Stimulated activated CD8-positive, alpha-beta memory T cell treated with anti-CD3 and anti-CD28 coated beads, Interleukin-4, amount 100 ng/mL, for 4 hours (primary cell): ENCODE results near the gene CDKN2D.
A peak's percentile ranks its signal among the peaks of the same experiment; 100 is the strongest.

ENCODE experiments used
- DNase-seq, 2 donors: peaks; one replicate each; pipeline ENCODE4 v3.0.0-alpha.2; 2020; ENCODE audit warnings: low read depth in 2 of 2, low spot score in 1 of 2

The CDKN2D gene

DNA sequence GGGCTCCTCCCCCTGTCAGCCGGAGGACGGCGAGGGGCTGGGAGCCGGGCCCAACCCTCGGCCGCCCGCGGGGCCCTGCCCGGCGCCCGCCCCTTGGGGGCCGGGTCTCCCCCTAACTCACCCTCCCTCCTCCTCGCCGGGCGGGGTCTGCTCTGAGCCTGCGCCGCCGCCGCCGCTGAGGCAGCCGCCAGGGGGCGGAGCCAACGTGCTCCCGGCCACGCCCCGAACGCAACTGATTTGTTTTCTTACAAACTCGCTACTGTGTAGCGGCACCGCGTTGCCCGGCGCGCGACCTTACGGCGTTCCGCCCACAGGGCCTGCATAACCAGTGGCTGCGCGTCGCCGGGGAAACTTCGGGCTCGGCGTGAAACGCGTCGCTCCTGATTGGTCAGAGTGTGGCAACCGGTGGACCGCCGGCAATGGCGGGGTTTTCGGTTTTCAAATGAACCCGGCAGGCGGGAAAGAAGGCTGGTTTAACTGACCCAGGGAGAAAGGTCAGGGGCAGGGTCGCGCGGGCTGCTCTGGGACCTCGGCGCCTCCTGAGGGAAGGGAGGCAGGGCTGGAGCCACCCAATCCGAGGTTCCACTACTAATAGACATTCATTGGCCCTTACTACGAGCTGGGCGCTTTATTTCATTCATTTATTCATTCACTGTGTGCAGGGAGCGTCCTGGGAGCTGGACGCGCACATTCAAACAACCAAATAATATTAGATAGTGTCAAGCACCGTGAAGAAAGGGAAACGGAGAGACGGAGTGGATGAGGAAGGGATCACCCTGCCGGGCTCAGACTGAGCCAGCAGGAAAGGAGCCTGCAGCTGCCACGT, at the start of gene CDKN2D:
TSS of gene CDKN2D (minus strand) at position 154 of the 826 bp plus-strand sequence. CDS start 326 bp downstream, outside the sequence.
- DNase-seq: peak; percentile 98 to 99

DNA sequence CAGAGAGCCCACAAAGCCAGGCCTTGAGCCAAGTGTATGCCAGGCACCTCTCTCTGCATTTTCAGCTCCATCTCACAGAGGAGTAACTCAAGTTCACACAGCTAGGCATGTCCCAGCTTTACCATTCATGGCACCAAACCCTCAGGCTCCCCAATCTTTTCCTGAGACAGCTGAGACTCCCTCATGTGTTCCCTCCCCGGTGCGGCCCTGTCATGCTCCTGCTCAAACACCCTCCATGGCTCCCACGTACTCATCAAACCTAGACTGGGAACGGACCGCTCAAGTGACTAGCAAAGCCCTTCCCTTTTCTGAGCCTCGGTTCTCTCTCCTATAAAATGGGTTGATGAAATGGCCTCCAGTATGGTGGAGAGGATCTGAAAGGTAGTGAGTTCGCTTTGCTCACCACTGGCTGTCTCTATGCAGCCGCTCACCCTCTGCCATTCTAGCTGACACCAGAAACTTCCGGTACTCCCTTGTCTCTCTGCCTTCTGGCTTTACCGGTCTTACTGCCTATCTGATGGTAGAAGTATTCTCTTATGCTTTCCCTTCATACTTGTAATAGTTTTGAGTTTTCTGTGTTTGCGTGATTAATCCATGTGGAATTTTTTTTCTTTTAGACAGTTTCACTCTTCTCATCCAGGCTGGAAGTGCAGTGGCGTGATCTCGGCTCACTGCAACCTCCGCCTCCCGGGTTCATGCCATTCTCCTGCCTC, 48.8 kb upstream of the CDKN2D start:
- no peak for DNase-seq

DNA sequence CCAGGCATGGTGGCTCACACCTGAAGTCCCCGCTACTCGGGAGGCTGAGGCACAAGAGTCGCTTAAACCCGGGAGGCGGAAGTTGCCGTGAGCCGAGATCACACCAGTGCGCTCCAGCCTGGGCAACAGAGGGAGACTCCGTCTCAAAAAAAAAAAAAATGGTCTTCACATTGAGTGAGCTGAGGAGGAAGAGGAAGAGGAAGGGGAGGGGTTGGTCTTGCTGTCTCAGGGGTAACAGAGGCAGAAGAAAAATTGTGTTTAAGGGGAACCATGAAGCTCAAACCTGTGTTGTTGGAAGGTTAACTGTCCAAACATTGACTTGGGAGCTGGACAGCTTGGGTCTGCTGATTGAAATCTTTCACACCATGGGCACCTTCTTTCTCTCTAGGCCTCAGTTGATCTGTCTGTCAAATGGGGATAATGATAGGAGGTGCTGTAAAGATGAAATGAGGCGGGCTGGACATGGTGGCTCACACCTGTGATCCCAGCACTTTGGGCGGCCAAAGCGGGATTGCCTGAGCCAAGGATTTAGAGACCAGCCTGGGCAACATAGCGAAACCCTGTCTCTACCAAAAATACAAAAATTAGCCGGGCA, 46.7 kb upstream of the CDKN2D start:
- DNase-seq: no peak

- no peak for DNase-seq
Measured at GRCh38 chr19:10612499-10613119, 43.8 kb upstream of the CDKN2D start.

DNA sequence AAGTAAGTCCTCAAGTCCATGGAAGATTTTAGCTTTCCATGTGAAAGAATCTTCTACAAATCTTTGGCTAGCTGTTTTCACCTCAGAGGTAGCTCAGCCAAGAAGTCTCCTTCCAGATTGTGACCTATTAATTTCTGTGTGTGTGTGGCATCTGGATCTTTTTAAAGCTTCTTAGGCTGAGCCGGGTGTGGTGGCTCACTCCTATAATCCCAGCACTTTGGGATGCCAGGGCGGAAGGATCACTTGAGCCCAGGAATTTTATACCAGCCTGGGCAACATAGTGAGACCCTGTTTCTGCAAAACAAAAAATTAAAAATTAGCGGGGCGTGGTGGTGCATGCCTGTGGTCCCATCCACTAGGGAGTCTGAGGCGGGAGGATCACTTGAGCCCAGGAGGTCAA, 43.1 kb upstream of the CDKN2D start:
- no peak for DNase-seq

DNA sequence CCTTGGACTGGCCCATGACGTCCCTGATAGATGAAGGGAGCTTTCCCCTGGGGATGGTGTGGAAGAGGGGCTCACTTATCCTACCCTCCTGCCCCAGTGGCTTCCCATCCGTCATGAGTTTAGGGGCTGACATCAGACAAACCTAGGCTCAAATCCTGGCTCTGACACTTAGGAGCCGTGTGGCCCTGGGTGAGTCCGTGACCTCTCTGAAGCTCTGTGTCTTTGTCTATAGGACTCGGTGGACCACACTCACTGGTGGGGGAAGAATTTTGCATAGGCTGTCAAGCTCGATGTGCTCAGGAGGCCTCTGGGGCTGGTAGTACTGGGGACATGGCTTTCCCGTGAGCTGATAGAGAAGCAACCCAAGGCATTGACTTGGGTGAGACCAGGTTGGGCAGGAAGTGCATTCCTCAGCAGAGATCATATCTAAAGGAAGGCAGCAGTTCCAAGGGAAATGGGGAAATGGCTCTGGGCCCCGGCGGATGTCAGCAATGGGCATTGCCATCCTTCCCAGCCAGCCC, 35.7 kb upstream of the CDKN2D start:
- no peak for DNase-seq

DNA sequence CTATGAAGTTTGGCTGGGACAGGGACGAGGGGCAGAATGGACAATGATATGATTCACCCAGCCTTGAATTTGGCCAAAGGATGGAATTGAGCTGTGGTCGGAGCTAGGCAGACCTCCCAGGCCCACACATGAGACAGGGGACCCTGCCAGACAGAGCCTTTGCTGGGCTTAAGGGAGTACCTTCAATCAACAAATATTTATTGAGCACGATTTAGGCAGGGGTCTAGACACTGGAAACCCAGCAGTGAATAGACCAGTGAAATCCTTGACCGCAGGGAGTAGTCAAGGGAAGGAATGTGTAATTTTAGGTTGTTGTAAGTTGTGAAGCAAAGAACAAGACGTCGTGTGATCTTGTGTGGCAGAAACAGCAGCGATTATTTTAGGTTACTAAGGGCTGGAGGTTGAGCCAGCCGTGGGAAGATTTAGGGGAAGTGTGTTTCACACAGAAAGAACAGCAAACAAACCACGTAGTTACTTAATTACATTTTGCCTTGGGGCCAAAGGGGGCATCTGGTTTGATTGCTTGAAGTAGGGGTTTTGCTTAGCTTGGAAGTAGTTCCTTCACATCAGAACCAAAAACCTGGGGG, 35.2 kb upstream of the CDKN2D start:
- DNase-seq: no peak

- DNase-seq: peak; percentile 60 to 73
Measured at GRCh38 chr19:10603084-10603872, 34.5 kb upstream of the CDKN2D start.

GRCh38 chr19:10602330-10603083, 33.7 kb upstream of the CDKN2D start:
- DNase-seq: peak; percentile 78 to 80

DNA sequence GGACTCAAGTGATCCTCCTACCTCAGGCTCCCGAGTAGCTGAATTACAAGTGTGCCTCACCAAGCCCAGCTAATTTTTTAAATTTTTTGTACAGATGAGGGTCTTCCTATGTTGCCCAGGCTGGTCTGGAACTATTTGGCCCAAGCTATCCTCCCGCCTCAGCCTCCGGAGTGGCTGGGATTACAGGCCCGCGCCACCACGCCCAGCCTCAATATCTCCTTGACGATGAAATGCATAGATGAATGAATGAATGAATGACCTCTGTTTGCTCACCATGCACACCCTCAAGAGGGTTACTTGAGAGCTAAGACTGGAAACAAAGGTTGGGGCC, 33.2 kb upstream of the CDKN2D start:
- no peak for DNase-seq

DNA sequence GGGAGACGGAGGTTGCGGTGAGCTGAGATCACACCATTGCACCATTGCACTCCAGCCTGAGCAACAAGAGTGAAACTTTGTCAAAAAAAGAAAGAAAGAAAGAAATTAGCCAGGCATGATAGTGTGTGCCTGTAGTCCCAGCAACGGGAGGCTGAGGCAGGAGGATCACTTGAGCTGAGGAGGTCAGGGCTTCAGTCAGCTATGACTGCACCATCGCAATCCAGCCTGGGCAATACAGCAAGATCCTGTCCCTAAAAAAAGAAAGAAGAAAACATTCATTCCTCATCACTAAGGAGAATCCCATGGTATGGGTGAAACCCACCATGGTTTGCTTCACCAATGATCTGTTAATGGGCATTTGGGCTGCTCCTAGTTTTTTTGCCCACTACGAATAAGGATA, 31.4 kb upstream of the CDKN2D start:
- no peak for DNase-seq

DNA sequence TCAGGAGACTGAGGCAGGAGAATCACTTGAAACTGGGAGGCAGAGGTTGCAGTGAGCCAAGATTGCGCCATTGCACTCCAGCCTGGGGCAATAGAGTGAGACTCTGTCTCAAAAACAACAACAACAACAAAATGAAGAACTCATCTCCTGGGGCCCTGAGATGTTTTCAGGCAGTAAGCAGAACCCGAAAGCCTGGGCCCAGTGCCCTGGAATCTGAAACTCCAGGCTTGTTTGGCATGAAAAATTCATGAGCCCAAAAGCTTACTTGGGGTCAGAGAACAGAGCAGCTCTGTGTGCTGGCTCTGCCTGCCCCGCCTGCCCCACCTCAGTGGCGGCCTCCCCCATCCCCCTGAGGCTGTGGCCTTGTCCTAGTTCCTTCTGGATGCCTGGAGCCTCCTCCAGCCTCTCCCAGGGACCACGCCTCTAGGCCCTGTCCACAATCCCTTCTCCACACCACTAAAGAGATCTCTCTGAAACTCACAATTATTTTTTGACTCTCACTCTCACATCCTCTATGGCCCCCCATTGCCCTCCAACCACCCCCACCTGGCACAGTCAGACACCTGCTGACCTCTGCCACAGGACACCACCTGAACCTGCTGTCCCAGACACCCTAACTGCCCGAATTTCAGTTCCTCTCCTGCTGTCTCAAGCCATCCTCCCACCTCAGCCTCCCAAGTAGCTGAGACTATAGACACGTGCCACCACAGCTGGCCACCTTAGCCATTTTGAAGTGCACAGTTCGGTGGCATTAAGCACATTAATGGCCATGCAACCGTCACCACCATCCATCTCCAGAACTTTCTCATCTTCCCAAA, 25.2 kb upstream of the CDKN2D start:
- DNase-seq: no peak

- DNase-seq: no peak
Measured at GRCh38 chr19:10593148-10593547, 24.4 kb upstream of the CDKN2D start.

DNA sequence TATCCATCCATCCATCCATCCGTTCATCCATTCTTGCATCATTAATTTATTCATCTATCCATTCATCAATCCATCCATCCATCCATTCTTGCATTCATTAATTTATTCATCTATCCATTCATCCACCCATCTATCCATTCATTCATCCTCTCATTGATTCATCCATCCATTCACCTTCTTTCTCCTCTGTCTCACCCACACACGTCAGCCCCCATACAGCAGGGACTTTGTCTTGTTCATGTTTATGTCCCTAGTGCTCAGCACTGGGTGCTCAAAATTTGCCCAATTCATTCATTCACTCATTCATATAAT, 19.0 kb upstream of the CDKN2D start:
- no peak for DNase-seq

GRCh38 chr19:10587022-10587838, 18.5 kb upstream of the CDKN2D start, which contains the start of gene AP1M2:
Gene AP1M2, minus strand, starts transcription at chr19:10587312. Its CDS starts 81 bp downstream, at chr19:10587231.
- DNase-seq: no peak

GRCh38 chr19:10586396-10586795, 17.6 kb upstream of the CDKN2D start:
- DNase-seq: no peak

GRCh38 chr19:10583036-10583776, 14.4 kb upstream of the CDKN2D start:
- no peak for DNase-seq
